PC-3 (cell line): ENCODE data around the gene HS3ST4. TPM values are rescaled to one million over a fixed set of nuclear protein-coding genes. Genes with fewer than 3 reads are reported as not detected.

Experiments used
- ATAC-seq: fragments of 200-7000 bp; cut with Tn5 transposase; 2 replicates; pipeline ENCODE4 v1.9.1; 2020; ENCODE audit warnings: mild to moderate bottlenecking, moderate library complexity
- BruUV-seq: library from RNA; stranded (reverse); fragments of 400-500 nt; replicated peaks from 2 replicates; lab custom pipeline; 2021; lab: Mats Ljungman, UMichigan
- CTCF ChIA-PET: fragments of 300-600 bp; sonication (Branson Sonifier 250); formaldehyde crosslinking; loops from one replicate; lab custom pipeline; 2022; ENCODE audit warnings: antibody characterized with exemption; lab: Charles Lee
- POLR2A ChIA-PET: fragments of 300-600 bp; sonication (Branson Sonifier 250); formaldehyde crosslinking; loops from one replicate; lab custom pipeline; 2022; ENCODE audit warnings: antibody characterized with exemption; ENCODE audit not compliant: unreplicated experiment; lab: Charles Lee
- DNase-seq: peaks from one replicate; pipeline ENCODE4 v3.0.0-alpha.2; 2015
- H2AFZ ChIP-seq: fragments of 300-600 bp; sonication (generic); 2 replicates; pipeline ENCODE4 v1.6.0; 2016; ENCODE audit warnings: antibody characterized with exemption, low read length
- H3F3A ChIP-seq: fragments of 300-600 bp; sonication (generic); one replicate; pipeline ENCODE4 v1.6.0; 2017; ENCODE audit warnings: antibody characterized with exemption, low read length, control low read depth, mild to moderate bottlenecking; ENCODE audit not compliant: unreplicated experiment
- H3K27ac ChIP-seq: fragments of 300-600 bp; sonication (generic); 2 replicates; pipeline ENCODE4 v1.5.1; 2016; ENCODE audit warnings: mild to moderate bottlenecking, low read length
- H3K27me3 ChIP-seq: fragments of 300-600 bp; sonication (generic); 2 replicates; pipeline ENCODE4 v1.6.1; 2016; ENCODE audit warnings: low read length, mixed read lengths
- H3K36me3 ChIP-seq: fragments of 300-600 bp; sonication (generic); 2 replicates; pipeline ENCODE4 v1.6.1; 2016; ENCODE audit warnings: low read depth, mixed run types, low read length, mixed read lengths
- H3K4me1 ChIP-seq: fragments of 300-600 bp; sonication (generic); 2 replicates; pipeline ENCODE4 v1.5.1; 2016; ENCODE audit warnings: low read length; ENCODE audit not compliant: insufficient read depth
- H3K4me2 ChIP-seq: fragments of 300-600 bp; sonication (generic); 2 replicates; pipeline ENCODE4 v1.6.0; 2016; ENCODE audit warnings: low read length
- H3K4me3 ChIP-seq: fragments of 300-600 bp; sonication (generic); 2 replicates; pipeline ENCODE4 v1.5.1; 2016; ENCODE audit warnings: mild to moderate bottlenecking, low read length, mixed read lengths
- H3K79me2 ChIP-seq: fragments of 300-600 bp; sonication (generic); 2 replicates; pipeline ENCODE4 v1.6.1; 2017; ENCODE audit warnings: low read length, mixed read lengths
- H3K9ac ChIP-seq: fragments of 300-600 bp; sonication (generic); 2 replicates; pipeline ENCODE4 v1.6.0; 2016; ENCODE audit warnings: mild to moderate bottlenecking, low read length
- H3K9me2 ChIP-seq: fragments of 300-600 bp; sonication (generic); replicated peaks from 2 replicates; pipeline ENCODE4 v1.6.1; 2016; ENCODE audit warnings: mixed run types, low read length, mixed read lengths
- H3K9me3 ChIP-seq: fragments of 300-600 bp; sonication (generic); 2 replicates; pipeline ENCODE4 v1.6.1; 2016; ENCODE audit warnings: low read length, mixed read lengths
- H4K20me1 ChIP-seq: fragments of 300-600 bp; sonication (generic); 2 replicates; pipeline ENCODE4 v1.6.1; 2016; ENCODE audit warnings: low read length, mixed read lengths
- EZH2 ChIP-seq: fragments of 300-600 bp; sonication (generic); IDR thresholded peaks from one replicate; pipeline ENCODE4 v1.6.1; 2017; ENCODE audit warnings: antibody characterized with exemption, mild to moderate bottlenecking, low read length; ENCODE audit not compliant: unreplicated experiment
- EZH2phosphoT487 ChIP-seq: fragments of 300-600 bp; sonication (generic); IDR thresholded peaks from 2 replicates; pipeline ENCODE4 v1.6.1; 2018; ENCODE audit warnings: mild to moderate bottlenecking, antibody characterized with exemption, low read length, borderline replicate concordance
- intact Hi-C: fragments of 100-400 bp; cut with micrococcal nuclease; formaldehyde crosslinking; loops from 2 replicates; pipeline ENCODE4 v1.9.0; 2023
- total RNA-seq: library from RNA; depleted of rRNA; stranded (reverse); fragments of >200 nt; gene quantifications from 2 replicates; pipeline ENCODE4 v1.2.3, GENCODE V29; 2014
- TF ChIP-seq, protein P1 (sequence below): fragments of 300-600 bp; sonication (generic); conservative IDR thresholded peaks from 2 replicates; pipeline ENCODE4 v1.5.1; 2017; ENCODE audit warnings: antibody characterized with exemption, low read depth, mild to moderate bottlenecking, low read length

HS3ST4 gene
- total RNA-seq, 1 experiment from 2014 or later, result not detected

GRCh38 chr16:25888868-25889267 lies 197.1 kb downstream of the HS3ST4 start:
- Histone ChIP-seq H3K4me2 (no peak overlapping the region), H3K36me3 (no peaks in the 10 kb centered on the region), H4K20me1 (no peaks in the 10 kb centered on the region), H2AFZ (no peak overlapping the region), H3K9ac (no peak overlapping the region), H3K9me2 (no peaks in the 10 kb centered on the region), H3K27me3 (no peaks in the 10 kb centered on the region), H3F3A (no peaks in the 10 kb centered on the region), H3K9me3 (no peaks in the 10 kb centered on the region), H3K27ac (no peak overlapping the region), H3K79me2 (no peaks in the 10 kb centered on the region), H3K4me3 (no peak overlapping the region), H3K4me1 (no peaks in the 10 kb centered on the region)
- ATAC-seq (no peak), DNase-seq (no peak)
- ChIA-PET CTCF (no interaction called here), POLR2A (no interaction called here)
- no TSS peak for BruUV-seq
- intact Hi-C loops, result no loop called here
- TF ChIP-seq EZH2 (no peak), EZH2phosphoT487 (no peak)
- TF ChIP-seq, protein P1, sequence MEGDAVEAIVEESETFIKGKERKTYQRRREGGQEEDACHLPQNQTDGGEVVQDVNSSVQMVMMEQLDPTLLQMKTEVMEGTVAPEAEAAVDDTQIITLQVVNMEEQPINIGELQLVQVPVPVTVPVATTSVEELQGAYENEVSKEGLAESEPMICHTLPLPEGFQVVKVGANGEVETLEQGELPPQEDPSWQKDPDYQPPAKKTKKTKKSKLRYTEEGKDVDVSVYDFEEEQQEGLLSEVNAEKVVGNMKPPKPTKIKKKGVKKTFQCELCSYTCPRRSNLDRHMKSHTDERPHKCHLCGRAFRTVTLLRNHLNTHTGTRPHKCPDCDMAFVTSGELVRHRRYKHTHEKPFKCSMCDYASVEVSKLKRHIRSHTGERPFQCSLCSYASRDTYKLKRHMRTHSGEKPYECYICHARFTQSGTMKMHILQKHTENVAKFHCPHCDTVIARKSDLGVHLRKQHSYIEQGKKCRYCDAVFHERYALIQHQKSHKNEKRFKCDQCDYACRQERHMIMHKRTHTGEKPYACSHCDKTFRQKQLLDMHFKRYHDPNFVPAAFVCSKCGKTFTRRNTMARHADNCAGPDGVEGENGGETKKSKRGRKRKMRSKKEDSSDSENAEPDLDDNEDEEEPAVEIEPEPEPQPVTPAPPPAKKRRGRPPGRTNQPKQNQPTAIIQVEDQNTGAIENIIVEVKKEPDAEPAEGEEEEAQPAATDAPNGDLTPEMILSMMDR, result no peak

GRCh38 chr16:25893332-25893731 lies 201.6 kb downstream of the HS3ST4 start:
- Histone ChIP-seq H3F3A (no peaks in the 10 kb centered on the region), H3K79me2 (no peaks in the 10 kb centered on the region), H3K9me2 (no peaks in the 10 kb centered on the region), H2AFZ (no peak overlapping the region), H3K27me3 (no peaks in the 10 kb centered on the region), H3K36me3 (no peaks in the 10 kb centered on the region), H3K4me2 (no peak overlapping the region), H3K9ac (no peak overlapping the region), H4K20me1 (no peaks in the 10 kb centered on the region), H3K9me3 (no peaks in the 10 kb centered on the region), H3K27ac (no peak overlapping the region), H3K4me1 (no peaks in the 10 kb centered on the region), H3K4me3 (no peak overlapping the region)
- intact Hi-C loops, result no loop called here
- TF ChIP-seq, protein P1, result no peak
- no peak for TF ChIP-seq EZH2
- no peak for TF ChIP-seq EZH2phosphoT487
- ATAC-seq, result no peak
- CTCF ChIA-PET, result no interaction called here
- no TSS peak for BruUV-seq
- DNase-seq, result no peak
- POLR2A ChIA-PET, result no interaction called here

- no peaks in the 10 kb centered on the region for H3K79me2 ChIP-seq
- H2AFZ ChIP-seq, result no peak overlapping the region
- BruUV-seq, result no TSS peak
- H3K4me1 ChIP-seq, result no peaks in the 10 kb centered on the region
- ChIA-PET CTCF (no interaction called here), POLR2A (no interaction called here)
- ATAC-seq, result no peak
- no peak overlapping the region for H3K4me3 ChIP-seq
- no peak for DNase-seq
- no peaks in the 10 kb centered on the region for H3K9me2 ChIP-seq
- intact Hi-C loops, result no loop called here
- H3F3A ChIP-seq, result no peaks in the 10 kb centered on the region
- no peak overlapping the region for H3K27ac ChIP-seq
- H3K4me2 ChIP-seq, result no peak overlapping the region
- H3K9me3 ChIP-seq, result no peaks in the 10 kb centered on the region
- H3K36me3 ChIP-seq, result no peaks in the 10 kb centered on the region
- H3K27me3 ChIP-seq, result no peaks in the 10 kb centered on the region
- no peaks in the 10 kb centered on the region for H4K20me1 ChIP-seq
- no peak overlapping the region for H3K9ac ChIP-seq
- TF ChIP-seq EZH2 (no peak), EZH2phosphoT487 (no peak)
These were observed 202.3 kb downstream of the HS3ST4 start for GRCh38 chr16:25894093-25894492.
